Measurements from ENCODE around the gene CSTB. TPM values are rescaled to one million over a fixed set of nuclear protein-coding genes. Genes with fewer than 3 reads are reported as not detected.

Gene CSTB
- total and polyA plus RNA-seq, 2 of the 8 experiments (the other 6 are each of a cell fraction or from before 2014, with no cell fraction given) = 53.8 to 64.1 TPM

GRCh38 chr21:43792406-43792805, 16.3 kb upstream of the CSTB start (continued):
- TF ChIP-seq SAP30 (IDR thresholded peaks at IDR 0.05; ENCODE audit: insufficient read depth, insufficient replicate concordance, low read length) (no peak), SUZ12 (IDR thresholded peaks at IDR 0.05; ENCODE audit: low read length) (no peak), TAF7 (optimal IDR thresholded peaks at IDR 0.05; ENCODE audit: borderline replicate concordance, low read depth, low read length) (no peak), USF2 (IDR thresholded peaks at IDR 0.05; ENCODE audit: low read length) (no peak), ZNF274 (IDR thresholded peaks at IDR 0.05; ENCODE audit: borderline replicate concordance, extremely low read depth, low read length) (no peak)
